Smooth muscle cell (in vitro differentiated cells): Measurements from ENCODE around the gene PCBP4. TPM values are rescaled to one million over a fixed set of nuclear protein-coding genes. Genes with fewer than 3 reads are reported as not detected.

ENCODE experiments used
- DNase-seq: peaks from one replicate; lab custom pipeline; 2025; ENCODE audit not compliant: unreplicated experiment; lab: John Stamatoyannopoulos, UW
- H2AFZ ChIP-seq: fragments of 200-600 bp; sonication (generic); 2 replicates; pipeline ENCODE4 v1.6.0; 2016; ENCODE audit warnings: antibody characterized with exemption, low read depth, mild to moderate bottlenecking
- H3F3A ChIP-seq: fragments of 200-600 bp; sonication (generic); 2 replicates; pipeline ENCODE4 v1.6.0; 2017; ENCODE audit warnings: antibody characterized with exemption, low read depth
- H3K27ac ChIP-seq: fragments of 200-600 bp; sonication (generic); 2 replicates; pipeline ENCODE4 v1.5.1; 2016; ENCODE audit warnings: low read depth, mild to moderate bottlenecking
- H3K27me3 ChIP-seq: fragments of 200-600 bp; sonication (generic); 2 replicates; pipeline ENCODE4 v1.6.1; 2016; ENCODE audit warnings: low read depth, mild to moderate bottlenecking
- H3K36me3 ChIP-seq: fragments of 200-600 bp; sonication (generic); 2 replicates; pipeline ENCODE4 v1.5.1; 2016; ENCODE audit warnings: low read depth
- H3K4me1 ChIP-seq: fragments of 200-600 bp; sonication (generic); 2 replicates; pipeline ENCODE4 v1.5.1; 2016; ENCODE audit warnings: low read depth
- H3K4me2 ChIP-seq: fragments of 200-600 bp; sonication (generic); 2 replicates; pipeline ENCODE4 v1.6.0; 2016; ENCODE audit warnings: mild to moderate bottlenecking
- H3K4me3 ChIP-seq: fragments of 200-600 bp; sonication (generic); 2 replicates; pipeline ENCODE4 v1.5.1; 2016; ENCODE audit warnings: mild to moderate bottlenecking
- H3K79me2 ChIP-seq: fragments of 200-600 bp; sonication (generic); 2 replicates; pipeline ENCODE4 v1.6.0; 2016; ENCODE audit warnings: low read depth, mild to moderate bottlenecking
- H3K9ac ChIP-seq: fragments of 200-600 bp; sonication (generic); 2 replicates; pipeline ENCODE4 v1.6.0; 2016; ENCODE audit warnings: low read depth
- H3K9me3 ChIP-seq: fragments of 200-600 bp; sonication (generic); replicated peaks from 2 replicates; pipeline ENCODE4 v1.5.1; 2016; ENCODE audit warnings: low read depth
- H4K20me1 ChIP-seq: fragments of 200-600 bp; sonication (generic); 2 replicates; pipeline ENCODE4 v1.6.0; 2016; ENCODE audit warnings: low read depth
- WGBS: methylation state at CpG from one replicate; pipeline ENCODE4 v1.1.7; 2016; ENCODE audit warnings: low lambda C conversion rate; 5-methylcytosine and 5-hydroxymethylcytosine counted together
- polyA plus RNA-seq: library from polyadenylated mRNA; unstranded; fragments of >200 nt; fragmentation: Nextera tagmentation; extraction: Ambion mirVana; gene quantifications from 2 replicates; pipeline ENCODE4 v1.2.1, GENCODE V29; 2016
- total RNA-seq: library from RNA; depleted of rRNA; stranded (reverse); fragments of >200 nt; gene quantifications from 2 replicates; pipeline ENCODE4 v1.2.3, GENCODE V29; 2014
- TF ChIP-seq, protein P1 (sequence below): fragments of 200-600 bp; sonication (generic); IDR thresholded peaks from 2 replicates; pipeline ENCODE4 v1.5.1; 2017; ENCODE audit warnings: borderline replicate concordance, mild to moderate bottlenecking, antibody characterized with exemption; ENCODE audit not compliant: insufficient read depth, poor library complexity, severe bottlenecking

PCBP4 gene
- total and polyA plus RNA-seq, 2 experiments from 2014 or later = 42.6 to 81.2 TPM

DNA sequence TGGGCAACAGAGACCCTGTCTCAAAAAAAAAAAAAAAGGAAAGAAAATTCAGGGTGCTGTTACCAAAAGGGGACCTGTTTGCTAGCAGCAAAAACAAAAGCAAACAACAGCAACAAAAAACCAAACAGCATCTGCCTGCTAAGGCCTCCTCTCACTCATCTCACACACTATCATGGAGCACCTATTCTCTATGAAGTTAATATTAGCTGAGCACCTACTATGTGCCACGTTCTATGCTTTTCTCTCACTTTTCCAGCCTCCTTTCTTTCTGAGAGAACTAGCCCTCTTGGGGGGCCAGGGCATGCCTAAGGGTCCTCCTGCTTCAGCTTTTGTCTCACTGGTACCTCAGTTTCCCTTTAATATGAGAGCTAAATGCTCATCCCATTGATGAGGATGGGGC lies 12.5 kb downstream of the PCBP4 start:
- WGBS = 83% methylated on average over 1 of the region's 1 CpG
- no peak for DNase-seq
- no peak overlapping the region for H3K9ac ChIP-seq
- peaks cover 9% of the 10 kb centered on the region for H4K20me1 ChIP-seq
- no peak overlapping the region for H3K27ac ChIP-seq
- no peaks in the 10 kb centered on the region for H3K36me3 ChIP-seq
- no peak overlapping the region for H3K4me2 ChIP-seq
- TF ChIP-seq, protein P1, sequence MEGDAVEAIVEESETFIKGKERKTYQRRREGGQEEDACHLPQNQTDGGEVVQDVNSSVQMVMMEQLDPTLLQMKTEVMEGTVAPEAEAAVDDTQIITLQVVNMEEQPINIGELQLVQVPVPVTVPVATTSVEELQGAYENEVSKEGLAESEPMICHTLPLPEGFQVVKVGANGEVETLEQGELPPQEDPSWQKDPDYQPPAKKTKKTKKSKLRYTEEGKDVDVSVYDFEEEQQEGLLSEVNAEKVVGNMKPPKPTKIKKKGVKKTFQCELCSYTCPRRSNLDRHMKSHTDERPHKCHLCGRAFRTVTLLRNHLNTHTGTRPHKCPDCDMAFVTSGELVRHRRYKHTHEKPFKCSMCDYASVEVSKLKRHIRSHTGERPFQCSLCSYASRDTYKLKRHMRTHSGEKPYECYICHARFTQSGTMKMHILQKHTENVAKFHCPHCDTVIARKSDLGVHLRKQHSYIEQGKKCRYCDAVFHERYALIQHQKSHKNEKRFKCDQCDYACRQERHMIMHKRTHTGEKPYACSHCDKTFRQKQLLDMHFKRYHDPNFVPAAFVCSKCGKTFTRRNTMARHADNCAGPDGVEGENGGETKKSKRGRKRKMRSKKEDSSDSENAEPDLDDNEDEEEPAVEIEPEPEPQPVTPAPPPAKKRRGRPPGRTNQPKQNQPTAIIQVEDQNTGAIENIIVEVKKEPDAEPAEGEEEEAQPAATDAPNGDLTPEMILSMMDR = no peak
- H3F3A ChIP-seq = no peaks in the 10 kb centered on the region
- no peak overlapping the region for H3K4me3 ChIP-seq
- peaks cover 5% of the 10 kb centered on the region for H3K4me1 ChIP-seq
- H3K27me3 ChIP-seq = peaks cover 16% of the 10 kb centered on the region
- no peak overlapping the region for H2AFZ ChIP-seq
- H3K9me3 ChIP-seq = no peaks in the 10 kb centered on the region
- no peaks in the 10 kb centered on the region for H3K79me2 ChIP-seq

DNA sequence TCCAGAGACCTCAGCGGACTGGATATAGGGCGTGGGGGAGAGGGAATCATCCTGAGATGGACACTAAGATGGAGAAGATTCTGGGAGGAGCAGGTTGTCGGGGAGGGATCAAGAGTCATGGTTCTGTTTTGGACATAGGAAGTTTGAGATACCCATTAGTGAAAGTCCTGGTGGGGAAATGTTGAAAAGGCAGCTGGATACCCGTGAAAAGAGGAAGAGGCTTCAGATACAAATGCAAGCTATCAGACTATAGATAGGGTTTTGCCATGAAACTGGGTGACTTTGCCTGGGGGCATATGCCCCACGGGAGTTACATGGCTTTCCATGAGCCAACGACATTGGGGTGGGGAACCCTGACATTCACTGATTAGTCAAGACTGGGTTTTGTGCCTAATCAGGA lies 13.1 kb downstream of the PCBP4 start:
- H3F3A ChIP-seq = no peaks in the 10 kb centered on the region
- H3K36me3 ChIP-seq = no peaks in the 10 kb centered on the region
- DNase-seq = no peak
- H3K27ac ChIP-seq = no peak overlapping the region
- H3K27me3 ChIP-seq = peaks cover 16% of the 10 kb centered on the region
- H2AFZ ChIP-seq = no peak overlapping the region
- no peaks in the 10 kb centered on the region for H3K9me3 ChIP-seq
- TF ChIP-seq, protein P1 = no peak
- no peak overlapping the region for H3K4me2 ChIP-seq
- H3K4me3 ChIP-seq = no peak overlapping the region
- no peaks in the 10 kb centered on the region for H3K79me2 ChIP-seq
- H3K4me1 ChIP-seq = peaks cover 5% of the 10 kb centered on the region
- 85% methylated on average over 6 of the region's 6 CpGs for WGBS
- H3K9ac ChIP-seq = no peak overlapping the region
- peaks cover 9% of the 10 kb centered on the region for H4K20me1 ChIP-seq

DNA sequence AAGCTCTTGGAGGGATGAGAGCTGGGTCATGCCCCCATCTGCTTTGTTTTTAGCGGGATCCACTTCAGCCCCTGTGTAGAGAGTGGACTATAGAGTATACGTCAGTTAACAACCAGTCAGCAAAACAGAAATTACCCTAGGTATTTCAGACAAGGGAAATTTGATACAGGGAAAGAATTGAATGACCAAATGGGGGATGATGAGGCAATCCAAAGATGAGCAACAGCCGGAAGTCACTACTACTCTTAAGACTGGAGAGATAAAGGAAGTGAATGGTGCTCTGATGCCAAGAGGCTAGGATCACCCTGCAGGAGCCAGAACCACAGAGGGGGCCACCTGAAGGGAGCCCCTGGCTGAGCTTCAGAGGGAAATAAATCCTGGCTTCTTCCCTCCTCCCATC lies 13.8 kb downstream of the PCBP4 start:
- no peak overlapping the region for H3K4me3 ChIP-seq
- DNase-seq = no peak
- H3K9ac ChIP-seq = no peak overlapping the region
- H3K79me2 ChIP-seq = no peaks in the 10 kb centered on the region
- no peaks in the 10 kb centered on the region for H3K36me3 ChIP-seq
- no peaks in the 10 kb centered on the region for H3F3A ChIP-seq
- peaks cover 9% of the 10 kb centered on the region for H4K20me1 ChIP-seq
- no peaks in the 10 kb centered on the region for H3K9me3 ChIP-seq
- TF ChIP-seq, protein P1 = no peak
- peaks cover 5% of the 10 kb centered on the region for H3K4me1 ChIP-seq
- no peak overlapping the region for H3K4me2 ChIP-seq
- peaks cover 16% of the 10 kb centered on the region for H3K27me3 ChIP-seq
- H3K27ac ChIP-seq = no peak overlapping the region
- WGBS = 75% methylated on average over 3 of the region's 3 CpGs
- no peak overlapping the region for H2AFZ ChIP-seq

DNA sequence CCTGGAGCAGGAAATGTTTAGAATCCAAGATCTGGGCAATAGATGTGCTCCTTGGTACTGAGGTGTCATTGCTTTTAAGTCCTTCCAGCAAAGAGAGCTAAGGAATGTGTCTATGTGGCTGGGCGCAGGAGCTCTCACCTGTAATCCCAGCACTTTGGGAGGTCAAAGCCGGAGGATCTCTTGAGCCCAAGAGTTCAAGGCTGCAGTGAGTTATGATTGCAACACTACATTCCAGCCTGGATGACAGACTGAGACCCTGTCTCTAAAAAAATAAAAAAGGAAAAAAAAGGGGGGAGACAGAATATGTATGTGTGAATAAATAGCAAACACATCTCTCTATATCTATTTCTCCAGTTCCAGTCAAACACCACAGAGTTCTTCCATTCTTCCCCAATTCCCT lies 16.4 kb downstream of the PCBP4 start:
- H3K79me2 ChIP-seq = no peaks in the 10 kb centered on the region
- no peaks in the 10 kb centered on the region for H4K20me1 ChIP-seq
- no peaks in the 10 kb centered on the region for H3K36me3 ChIP-seq
- peaks cover 16% of the 10 kb centered on the region for H3K27me3 ChIP-seq
- H3K4me1 ChIP-seq = no peaks in the 10 kb centered on the region
- H2AFZ ChIP-seq = no peak overlapping the region
- no peaks in the 10 kb centered on the region for H3F3A ChIP-seq
- H3K27ac ChIP-seq = no peak overlapping the region
- no peak overlapping the region for H3K4me3 ChIP-seq
- no peak overlapping the region for H3K4me2 ChIP-seq
- WGBS = 90% methylated on average over 2 of the region's 2 CpGs
- TF ChIP-seq, protein P1 = no peak
- no peak overlapping the region for H3K9ac ChIP-seq
- H3K9me3 ChIP-seq = no peaks in the 10 kb centered on the region
- no peak for DNase-seq
